Lung (tissue), 12 donors: ENCODE results near the gene SLC44A5. TPM values are rescaled to one million over a fixed set of nuclear protein-coding genes. Genes with fewer than 3 reads are reported as not detected.

Source experiments
- ATAC-seq: fragments of 200-7000 bp; cut with Tn5 transposase; one replicate; pipeline ENCODE4 v1.9.1; 2020; ENCODE audit warnings: moderate number of reproducible peaks; ENCODE audit not compliant: insufficient read depth, low FRiP score
- DNase-seq, 3 donors: peaks; one replicate each; pipeline ENCODE4 v3.0.0-alpha.2; 2013 to 2017
- H3K27ac ChIP-seq, 2 donors: one replicate each; pipeline ENCODE4 v1.5.1; 2013; ENCODE audit warnings: mild to moderate bottlenecking in 2 of 2, moderate library complexity in 2 of 2, control low read depth in 1 of 2, inconsistent platforms in 1 of 2, low read depth in 1 of 2, low read length in 1 of 2
- H3K27me3 ChIP-seq, 3 donors: one replicate each; pipeline ENCODE4 v1.5.1; 2013; ENCODE audit warnings: low read length in 2 of 3; ENCODE audit not compliant: control insufficient read depth in 3 of 3, insufficient read depth in 3 of 3
- H3K36me3 ChIP-seq, 4 donors: one replicate each; pipeline ENCODE4 v1.5.1; 2013; ENCODE audit warnings: low read length in 4 of 4, mild to moderate bottlenecking in 1 of 4, moderate library complexity in 1 of 4; ENCODE audit not compliant: control insufficient read depth in 4 of 4, insufficient read depth in 4 of 4
- H3K4me1 ChIP-seq, 5 donors: one replicate each; pipeline ENCODE4 v1.5.1; 2013; ENCODE audit warnings: low read length in 5 of 5, mild to moderate bottlenecking in 2 of 5, moderate library complexity in 1 of 5; ENCODE audit not compliant: control insufficient read depth in 5 of 5, insufficient read depth in 5 of 5
- H3K4me3 ChIP-seq: one replicate; pipeline ENCODE4 v1.5.1; 2013; ENCODE audit warnings: mild to moderate bottlenecking, control low read depth, moderate library complexity
- H3K9ac ChIP-seq, 2 donors: one replicate each; pipeline ENCODE4 v1.5.1; 2013; ENCODE audit warnings: low read length in 2 of 2, control low read depth in 1 of 2; ENCODE audit not compliant: insufficient read depth in 1 of 2
- H3K9me3 ChIP-seq, 4 donors: one replicate each; pipeline ENCODE4 v1.5.1; 2013; ENCODE audit warnings: low read length in 3 of 4, mild to moderate bottlenecking in 1 of 4, moderate library complexity in 1 of 4; ENCODE audit not compliant: control insufficient read depth in 4 of 4, insufficient read depth in 3 of 4
- CTCF ChIP-seq: IDR thresholded peaks from 2 replicates; pipeline ENCODE4 v1.5.1; 2012; ENCODE audit warnings: mild to moderate bottlenecking; ENCODE audit errors: control extremely low read depth, extremely low read depth
- WGBS, 2 donors: extraction: QIAGEN DNeasy Blood & Tissue Kit; methylation state at CpG; one replicate each; pipeline ENCODE4 v1.1.7; 2013; 5-methylcytosine and 5-hydroxymethylcytosine counted together
- polyA plus RNA-seq, 2 donors: library from polyadenylated mRNA; stranded (reverse); fragments of 200-250 nt; gene quantifications; one replicate each; pipeline ENCODE4 v1.2.1, GENCODE V29; 2013
- total RNA-seq, 2 donors: library from RNA; depleted of rRNA in 1 of 2; stranded (reverse); fragments of >200 nt in 1 of 2; gene quantifications; one replicate each; pipeline ENCODE4 v1.2.1, GENCODE V29; 2014 to 2021
- donor health status: control.
- donor health status: control.
- donor health status: Bipolar disorder and iron deficiency.
- donor health status: healthy.
- donor health status: DM: yes; HTN: yes; CAD: no.

The SLC44A5 gene
- total and polyA plus RNA-seq, 4 donors, result 0.10 to 1.6 (median 0.43) TPM

- H3K4me1 ChIP-seq, result no peaks in the 10 kb centered on the region
- DNase-seq, result no peak
- no peak overlapping the region for H3K9ac ChIP-seq
- no peak for ATAC-seq
- H3K9me3 ChIP-seq, result no peaks in the 10 kb centered on the region
- no peak overlapping the region for H3K27ac ChIP-seq
- H3K27me3 ChIP-seq, result no peaks in the 10 kb centered on the region
- H3K4me3 ChIP-seq, result no peak overlapping the region
- no peaks in the 10 kb centered on the region for H3K36me3 ChIP-seq
- no peak for TF ChIP-seq CTCF
These were observed 67.2 kb downstream of the SLC44A5 start for GRCh38 chr1:75543705-75544104.

- no peak for ATAC-seq
These were observed 67.9 kb downstream of the SLC44A5 start for GRCh38 chr1:75542818-75543570.

GRCh38 chr1:75539230-75540116 is 71.4 kb downstream of the SLC44A5 start:
- no peaks in the 10 kb centered on the region for H3K4me1 ChIP-seq
- H3K27me3 ChIP-seq, result no peaks in the 10 kb centered on the region
- no peak overlapping the region for H3K9ac ChIP-seq
- H3K36me3 ChIP-seq, result no peaks in the 10 kb centered on the region
- DNase-seq (no peak), ATAC-seq (no peak)
- TF ChIP-seq CTCF, result no peak
- H3K4me3 ChIP-seq, result no peak overlapping the region
- no peaks in the 10 kb centered on the region for H3K9me3 ChIP-seq
- 55 to 77% methylated on average over 6 of the region's 6 CpGs for WGBS, 2 donors
- no peak overlapping the region for H3K27ac ChIP-seq

More at GRCh38 chr1:75542818-75543570, 67.9 kb downstream of the SLC44A5 start:
- no peak for TF ChIP-seq CTCF
- H3K36me3 ChIP-seq, result no peaks in the 10 kb centered on the region
- DNase-seq, result no peak
- 88 to 91% methylated on average over 5 of the region's 5 CpGs for WGBS, 2 donors
- H3K27ac ChIP-seq, result no peak overlapping the region
- no peak overlapping the region for H3K4me3 ChIP-seq
- H3K4me1 ChIP-seq, result no peaks in the 10 kb centered on the region
- no peak overlapping the region for H3K9ac ChIP-seq
- H3K9me3 ChIP-seq, result no peaks in the 10 kb centered on the region
- no peaks in the 10 kb centered on the region for H3K27me3 ChIP-seq
